AG10803 (cell line): ENCODE data around the gene UBR4.
"Not testable (repeated sequence)": the region's sequence is repeated elsewhere in the genome, so short reads cannot be mapped to it uniquely, and the experiment has no call there.

Experiments
- DNase-seq: peaks from one replicate; pipeline ENCODE4 v3.0.0; 2010; ENCODE audit warnings: low read depth
- H3K4me3 ChIP-seq: 2 replicates; pipeline ENCODE4 v1.5.1; 2011; ENCODE audit warnings: mild to moderate bottlenecking, low read length, control low read depth
- CTCF ChIP-seq: conservative IDR thresholded peaks from 2 replicates; pipeline ENCODE4 v1.5.1; 2011; ENCODE audit warnings: mild to moderate bottlenecking, low read length, control low read depth, inconsistent platforms

Gene UBR4

GRCh38 chr1:19189270-19189669 lies 20.8 kb downstream of the UBR4 start:
- no peak for TF ChIP-seq CTCF
- no peak for DNase-seq

GRCh38 chr1:19187852-19188251 lies 22.2 kb downstream of the UBR4 start:
- no peak for DNase-seq
- TF ChIP-seq CTCF: no peak
- no peak overlapping the region for H3K4me3 ChIP-seq

More at GRCh38 chr1:19189270-19189669, 20.8 kb downstream of the UBR4 start:
- H3K4me3 ChIP-seq: no peak overlapping the region

- no peak for TF ChIP-seq CTCF
- DNase-seq: no peak
- H3K4me3 ChIP-seq: no peak overlapping the region
These were observed 24.1 kb downstream of the UBR4 start for GRCh38 chr1:19186001-19186400.

- no peak overlapping the region for H3K4me3 ChIP-seq
- no peak for TF ChIP-seq CTCF
- DNase-seq: no peak
These were observed 27.8 kb downstream of the UBR4 start for GRCh38 chr1:19182223-19182622.

- not testable (repeated sequence) for DNase-seq, H3K4me3 ChIP-seq
These were observed 29.8 kb downstream of the UBR4 start for GRCh38 chr1:19180265-19180657.

GRCh38 chr1:19179597-19180264 lies 30.3 kb downstream of the UBR4 start:
- peak; percentile 30 for DNase-seq
- no peak overlapping the region for H3K4me3 ChIP-seq
- TF ChIP-seq CTCF: peak; percentile 25; the same call in 1 of the 2 replicates

GRCh38 chr1:19178734-19179398 lies 31.2 kb downstream of the UBR4 start:
- no peak for TF ChIP-seq CTCF
- H3K4me3 ChIP-seq: no peak overlapping the region
- DNase-seq: no peak
